PC-3 (cell line): ENCODE results near the gene MAN2A2. TPM values are rescaled to one million over a fixed set of nuclear protein-coding genes. Genes with fewer than 3 reads are reported as not detected.

Experiments
- ATAC-seq: fragments of 200-7000 bp; cut with Tn5 transposase; 2 replicates; pipeline ENCODE4 v1.9.1; 2020; ENCODE audit warnings: mild to moderate bottlenecking, moderate library complexity
- BruUV-seq: library from RNA; stranded (reverse); fragments of 400-500 nt; replicated peaks from 2 replicates; lab custom pipeline; 2021; lab: Mats Ljungman, UMichigan
- CTCF ChIA-PET: fragments of 300-600 bp; sonication (Branson Sonifier 250); formaldehyde crosslinking; loops from one replicate; lab custom pipeline; 2022; ENCODE audit warnings: antibody characterized with exemption; lab: Charles Lee
- POLR2A ChIA-PET: fragments of 300-600 bp; sonication (Branson Sonifier 250); formaldehyde crosslinking; loops from one replicate; lab custom pipeline; 2022; ENCODE audit warnings: antibody characterized with exemption; ENCODE audit not compliant: unreplicated experiment; lab: Charles Lee
- DNase-seq: peaks from one replicate; pipeline ENCODE4 v3.0.0-alpha.2; 2015
- H2AFZ ChIP-seq: fragments of 300-600 bp; sonication (generic); 2 replicates; pipeline ENCODE4 v1.6.0; 2016; ENCODE audit warnings: antibody characterized with exemption, low read length
- H3F3A ChIP-seq: fragments of 300-600 bp; sonication (generic); one replicate; pipeline ENCODE4 v1.6.0; 2017; ENCODE audit warnings: antibody characterized with exemption, low read length, control low read depth, mild to moderate bottlenecking; ENCODE audit not compliant: unreplicated experiment
- H3K27ac ChIP-seq: fragments of 300-600 bp; sonication (generic); 2 replicates; pipeline ENCODE4 v1.5.1; 2016; ENCODE audit warnings: mild to moderate bottlenecking, low read length
- H3K27me3 ChIP-seq: fragments of 300-600 bp; sonication (generic); 2 replicates; pipeline ENCODE4 v1.6.1; 2016; ENCODE audit warnings: low read length, mixed read lengths
- H3K36me3 ChIP-seq: fragments of 300-600 bp; sonication (generic); 2 replicates; pipeline ENCODE4 v1.6.1; 2016; ENCODE audit warnings: low read depth, mixed run types, low read length, mixed read lengths
- H3K4me1 ChIP-seq: fragments of 300-600 bp; sonication (generic); 2 replicates; pipeline ENCODE4 v1.5.1; 2016; ENCODE audit warnings: low read length; ENCODE audit not compliant: insufficient read depth
- H3K4me2 ChIP-seq: fragments of 300-600 bp; sonication (generic); 2 replicates; pipeline ENCODE4 v1.6.0; 2016; ENCODE audit warnings: low read length
- H3K4me3 ChIP-seq: fragments of 300-600 bp; sonication (generic); 2 replicates; pipeline ENCODE4 v1.5.1; 2016; ENCODE audit warnings: mild to moderate bottlenecking, low read length, mixed read lengths
- H3K79me2 ChIP-seq: fragments of 300-600 bp; sonication (generic); 2 replicates; pipeline ENCODE4 v1.6.1; 2017; ENCODE audit warnings: low read length, mixed read lengths
- H3K9ac ChIP-seq: fragments of 300-600 bp; sonication (generic); 2 replicates; pipeline ENCODE4 v1.6.0; 2016; ENCODE audit warnings: mild to moderate bottlenecking, low read length
- H3K9me2 ChIP-seq: fragments of 300-600 bp; sonication (generic); replicated peaks from 2 replicates; pipeline ENCODE4 v1.6.1; 2016; ENCODE audit warnings: mixed run types, low read length, mixed read lengths
- H3K9me3 ChIP-seq: fragments of 300-600 bp; sonication (generic); 2 replicates; pipeline ENCODE4 v1.6.1; 2016; ENCODE audit warnings: low read length, mixed read lengths
- H4K20me1 ChIP-seq: fragments of 300-600 bp; sonication (generic); 2 replicates; pipeline ENCODE4 v1.6.1; 2016; ENCODE audit warnings: low read length, mixed read lengths
- EZH2 ChIP-seq: fragments of 300-600 bp; sonication (generic); IDR thresholded peaks from one replicate; pipeline ENCODE4 v1.6.1; 2017; ENCODE audit warnings: antibody characterized with exemption, mild to moderate bottlenecking, low read length; ENCODE audit not compliant: unreplicated experiment
- EZH2phosphoT487 ChIP-seq: fragments of 300-600 bp; sonication (generic); IDR thresholded peaks from 2 replicates; pipeline ENCODE4 v1.6.1; 2018; ENCODE audit warnings: mild to moderate bottlenecking, antibody characterized with exemption, low read length, borderline replicate concordance
- intact Hi-C: fragments of 100-400 bp; cut with micrococcal nuclease; formaldehyde crosslinking; loops from 2 replicates; pipeline ENCODE4 v1.9.0; 2023
- total RNA-seq: library from RNA; depleted of rRNA; stranded (reverse); fragments of >200 nt; gene quantifications from 2 replicates; pipeline ENCODE4 v1.2.3, GENCODE V29; 2014
- TF ChIP-seq, protein P1 (sequence below): fragments of 300-600 bp; sonication (generic); conservative IDR thresholded peaks from 2 replicates; pipeline ENCODE4 v1.5.1; 2017; ENCODE audit warnings: antibody characterized with exemption, low read depth, mild to moderate bottlenecking, low read length

MAN2A2 gene
- total RNA-seq, 1 experiment from 2014 or later, result 19.8 TPM

DNA sequence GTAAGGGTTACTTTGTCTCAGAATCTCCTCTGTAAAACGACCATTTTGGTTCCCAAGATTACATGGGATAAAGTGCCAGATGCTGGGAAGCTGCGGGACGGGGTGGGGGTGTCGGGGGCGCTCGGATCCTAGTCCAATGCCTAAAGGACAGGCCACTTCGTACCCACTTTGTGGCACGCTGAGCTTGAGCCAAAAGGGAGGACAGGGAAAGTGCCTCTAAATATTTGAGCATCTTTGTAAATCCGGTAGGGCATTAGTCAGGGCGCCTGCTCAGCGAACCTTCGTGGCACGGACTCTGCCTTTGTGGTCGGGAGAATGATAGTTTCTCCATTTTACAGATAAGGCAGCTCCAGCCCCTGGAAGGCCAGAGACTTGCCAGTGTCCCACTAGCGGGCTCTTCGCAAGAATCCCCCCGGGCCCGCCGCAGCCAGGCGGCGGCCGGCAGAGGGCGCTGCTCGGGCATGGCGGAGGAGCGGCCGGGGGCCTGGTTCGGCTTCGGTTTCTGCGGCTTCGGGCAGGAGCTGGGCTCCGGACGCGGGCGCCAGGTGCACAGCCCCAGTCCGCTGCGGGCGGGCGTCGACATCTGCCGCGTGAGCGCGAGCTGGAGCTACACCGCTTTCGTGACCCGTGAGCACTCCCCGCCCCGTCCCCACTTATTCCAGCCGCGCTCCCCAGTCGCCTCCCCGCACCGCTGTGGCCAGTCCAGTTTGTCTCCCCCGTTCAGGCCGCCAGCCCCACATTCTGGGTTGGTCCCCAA lies 53.4 kb downstream of the MAN2A2 start:
- Histone ChIP-seq H3F3A (no peaks in the 10 kb centered on the region), H4K20me1 (no peaks in the 10 kb centered on the region), H3K36me3 (peaks cover 6% of the 10 kb centered on the region), H3K4me2 (peak overlapping the region; percentile 82), H3K9ac (peak overlapping the region; percentile 67), H2AFZ (peak overlapping the region; percentile 67), H3K27me3 (no peaks in the 10 kb centered on the region), H3K9me2 (no peaks in the 10 kb centered on the region), H3K27ac (no peak overlapping the region), H3K79me2 (peaks cover 10% of the 10 kb centered on the region), H3K9me3 (no peaks in the 10 kb centered on the region), H3K4me1 (peaks cover 19% of the 10 kb centered on the region), H3K4me3 (peak overlapping the region; percentile 77)
- CTCF ChIA-PET, result interaction anchor here (0.6 to 1.8 kb wide), 10 partner anchors 10 to 634 kb away, joined by 3 to 10 read pairs (median 4); partner anchors contain the start of genes HDDC3, UNC45A and VPS33B
- intact Hi-C loops, result loop anchor here (1.0 to 5.0 kb wide), 4 partner anchors 36 to 93 kb away; partner anchors contain the start of genes PRC1 and VPS33B
- POLR2A ChIA-PET, result interaction anchor here (0.9 kb wide), 1 partner anchor 65 kb away, joined by 6 read pairs; no protein-coding TSS in a partner anchor
- DNase-seq, result peak; percentile 81
- ATAC-seq, result peak; percentile 59
- no peak for TF ChIP-seq EZH2phosphoT487
- TF ChIP-seq, protein P1, sequence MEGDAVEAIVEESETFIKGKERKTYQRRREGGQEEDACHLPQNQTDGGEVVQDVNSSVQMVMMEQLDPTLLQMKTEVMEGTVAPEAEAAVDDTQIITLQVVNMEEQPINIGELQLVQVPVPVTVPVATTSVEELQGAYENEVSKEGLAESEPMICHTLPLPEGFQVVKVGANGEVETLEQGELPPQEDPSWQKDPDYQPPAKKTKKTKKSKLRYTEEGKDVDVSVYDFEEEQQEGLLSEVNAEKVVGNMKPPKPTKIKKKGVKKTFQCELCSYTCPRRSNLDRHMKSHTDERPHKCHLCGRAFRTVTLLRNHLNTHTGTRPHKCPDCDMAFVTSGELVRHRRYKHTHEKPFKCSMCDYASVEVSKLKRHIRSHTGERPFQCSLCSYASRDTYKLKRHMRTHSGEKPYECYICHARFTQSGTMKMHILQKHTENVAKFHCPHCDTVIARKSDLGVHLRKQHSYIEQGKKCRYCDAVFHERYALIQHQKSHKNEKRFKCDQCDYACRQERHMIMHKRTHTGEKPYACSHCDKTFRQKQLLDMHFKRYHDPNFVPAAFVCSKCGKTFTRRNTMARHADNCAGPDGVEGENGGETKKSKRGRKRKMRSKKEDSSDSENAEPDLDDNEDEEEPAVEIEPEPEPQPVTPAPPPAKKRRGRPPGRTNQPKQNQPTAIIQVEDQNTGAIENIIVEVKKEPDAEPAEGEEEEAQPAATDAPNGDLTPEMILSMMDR, result peak; percentile 93
- no TSS peak for BruUV-seq

DNA sequence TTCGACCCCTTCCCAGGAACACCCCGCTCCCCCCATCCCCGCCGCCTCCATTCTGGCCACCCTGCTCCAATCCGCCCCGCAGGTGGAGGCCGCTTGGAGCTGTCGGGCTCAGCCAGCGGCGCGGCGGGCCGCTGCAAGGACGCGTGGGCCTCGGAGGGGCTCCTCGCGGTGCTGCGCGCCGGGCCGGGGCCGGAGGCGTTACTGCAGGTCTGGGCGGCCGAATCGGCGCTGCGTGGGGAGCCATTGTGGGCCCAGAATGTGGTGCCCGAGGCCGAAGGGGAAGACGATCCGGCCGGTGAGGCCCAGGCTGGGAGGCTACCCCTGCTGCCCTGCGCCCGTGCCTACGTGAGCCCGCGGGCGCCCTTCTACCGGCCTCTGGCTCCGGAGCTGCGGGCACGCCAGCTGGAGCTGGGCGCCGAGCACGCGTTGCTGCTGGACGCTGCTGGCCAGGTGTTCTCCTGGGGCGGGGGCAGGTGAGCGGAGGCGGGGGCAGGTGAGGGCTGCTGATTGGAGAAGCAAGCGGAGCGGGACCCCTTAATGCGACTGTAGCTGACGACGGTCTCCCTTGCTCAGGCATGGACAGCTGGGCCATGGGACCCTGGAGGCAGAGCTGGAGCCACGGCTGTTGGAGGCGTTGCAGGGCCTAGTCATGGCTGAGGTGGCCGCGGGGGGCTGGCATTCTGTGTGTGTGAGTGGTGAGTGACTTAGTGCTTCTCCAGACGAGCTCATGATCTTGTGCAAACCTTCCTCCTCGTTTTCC lies 54.1 kb downstream of the MAN2A2 start:
- peak overlapping the region; percentile 77 for H3K4me3 ChIP-seq

More for the DNA sequence above, 54.1 kb downstream of the MAN2A2 start:
- H4K20me1 ChIP-seq, result no peaks in the 10 kb centered on the region
- peak; percentile 16 for ATAC-seq
- CTCF ChIA-PET, result interaction anchor here (0.6 to 1.8 kb wide), 9 partner anchors 22 to 1638 kb away, joined by 3 to 10 read pairs (median 4); partner anchors contain the start of genes HDDC3, UNC45A and VPS33B
- no TSS peak for BruUV-seq
- H3K27ac ChIP-seq, result no peak overlapping the region
- H3K9me3 ChIP-seq, result no peaks in the 10 kb centered on the region
- H3K9me2 ChIP-seq, result no peaks in the 10 kb centered on the region
- POLR2A ChIA-PET, result interaction anchor here (0.7 to 0.9 kb wide), 2 partner anchors 64 to 170 kb away, joined by 3 to 6 read pairs; no protein-coding TSS in a partner anchor
- peak overlapping the region; percentile 67 for H2AFZ ChIP-seq
- H3F3A ChIP-seq, result no peaks in the 10 kb centered on the region
- H3K4me1 ChIP-seq, result peaks cover 19% of the 10 kb centered on the region
- peaks cover 10% of the 10 kb centered on the region for H3K79me2 ChIP-seq
- peak overlapping the region; percentile 82 for H3K4me2 ChIP-seq
- peaks cover 2% of the 10 kb centered on the region; the same call in 1 of the 2 replicates for H3K36me3 ChIP-seq
- H3K27me3 ChIP-seq, result no peaks in the 10 kb centered on the region
- no peak for TF ChIP-seq EZH2phosphoT487
- TF ChIP-seq, protein P1, result no peak
- no peak for TF ChIP-seq EZH2
- peak; percentile 24 for DNase-seq
- intact Hi-C loops, result loop anchor here (2.0 to 5.0 kb wide), 3 partner anchors 35 to 76 kb away; partner anchors contain the start of genes PRC1 and VPS33B
- peak overlapping the region; percentile 67 for H3K9ac ChIP-seq
